Measurements from ENCODE around the gene PSME1. TPM values are rescaled to one million over a fixed set of nuclear protein-coding genes. Genes with fewer than 3 reads are reported as not detected.
A peak's percentile ranks its signal among the peaks of the same experiment; 100 is the strongest.

Gene PSME1
- total RNA-seq, 1 experiment from 2014 or later = 76.8 TPM

DNA sequence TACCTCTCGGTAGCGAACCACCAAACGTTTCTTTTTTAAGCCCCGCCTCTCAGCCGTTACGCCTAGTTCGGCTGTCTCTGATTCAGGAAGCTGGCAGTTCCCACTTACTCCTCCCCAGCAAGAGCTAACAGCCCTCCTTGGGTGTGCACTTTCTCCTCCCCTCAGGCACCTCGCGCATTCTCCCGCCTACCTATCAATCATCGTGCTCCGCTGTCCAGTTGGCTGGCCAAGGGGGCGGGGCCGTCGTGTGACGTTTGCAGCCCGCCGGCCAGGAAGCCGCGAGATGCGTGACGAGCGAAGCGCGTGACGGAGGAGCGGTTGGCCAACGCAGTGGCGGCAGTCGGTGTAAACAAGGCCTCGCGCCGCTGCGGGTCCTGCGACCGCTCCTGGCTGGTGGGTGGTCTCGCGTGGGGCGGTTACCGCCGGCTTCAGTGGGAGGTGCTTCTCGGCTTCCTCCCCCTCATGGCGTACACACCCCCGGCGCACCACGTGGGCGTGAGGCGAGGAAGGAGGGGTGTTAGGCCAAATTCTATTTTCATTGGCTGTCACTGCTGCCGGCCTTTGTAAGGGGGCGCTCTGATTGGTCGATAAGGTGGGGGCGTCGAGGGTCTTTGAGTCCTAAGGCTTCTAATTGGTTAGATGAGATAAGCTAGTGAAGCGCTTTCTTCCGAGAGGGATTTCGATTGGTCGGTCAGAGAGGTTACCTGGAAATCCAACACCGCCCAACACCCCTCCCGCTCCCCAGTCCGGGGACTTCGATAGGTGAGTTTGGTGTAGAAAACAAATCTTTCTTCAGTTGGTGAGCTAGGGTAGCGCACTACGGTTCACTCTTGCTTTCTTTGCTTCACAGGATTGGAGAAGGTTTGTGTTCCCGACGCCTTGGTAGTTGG is 21.2 kb upstream of the PSME1 start, which contains the start of the genes DCAF11 and NRL (continued):
- TF ChIP-seq CTCF (IDR thresholded peaks at IDR 0.05) (no peak), ESRRA (CRISPR knock-in tag; IDR thresholded peaks at IDR 0.05; ENCODE audit: borderline replicate concordance) (no peak), JUN (CRISPR knock-in tag; IDR thresholded peaks at IDR 0.05) (no peak), MYBL2 (CRISPR knock-in tag; IDR thresholded peaks at IDR 0.05) (peak; percentile 82), SP1 (CRISPR knock-in tag; conservative IDR thresholded peaks at IDR 0.05) (peak; percentile 91), NFATC4 (CRISPR knock-in tag; IDR thresholded peaks at IDR 0.05) (no peak), NFYB (CRISPR knock-in tag; conservative IDR thresholded peaks at IDR 0.05; ENCODE audit: low read depth) (peak; percentile 92), AR (CRISPR knock-in tag; IDR thresholded peaks at IDR 0.05) (no peak), FOXP1 (CRISPR knock-in tag; IDR thresholded peaks at IDR 0.05; ENCODE audit: borderline replicate concordance) (peak; percentile 59; the same call in 1 of the 2 replicates), ELF4 (CRISPR knock-in tag; IDR thresholded peaks at IDR 0.05; ENCODE audit: low read depth) (no peak), MXD4 (CRISPR knock-in tag; IDR thresholded peaks at IDR 0.05; ENCODE audit: borderline replicate concordance) (no peak), ETV6 (CRISPR knock-in tag; IDR thresholded peaks at IDR 0.05) (peak; percentile 58; the same call in 1 of the 2 replicates), ZNF232 (CRISPR knock-in tag; IDR thresholded peaks at IDR 0.05) (peak; percentile 35; the same call in 1 of the 2 replicates), ATF1 (CRISPR knock-in tag; IDR thresholded peaks at IDR 0.05) (no peak), EMX1 (CRISPR knock-in tag; IDR thresholded peaks at IDR 0.05) (no peak), ATF3 (CRISPR knock-in tag; conservative IDR thresholded peaks at IDR 0.05) (no peak), SMAD4 (CRISPR knock-in tag; IDR thresholded peaks at IDR 0.05) (no peak), ZNF423 (CRISPR knock-in tag; IDR thresholded peaks at IDR 0.05) (no peak), NR1H2 (CRISPR knock-in tag; IDR thresholded peaks at IDR 0.05) (no peak), ZNF317 (CRISPR knock-in tag; IDR thresholded peaks at IDR 0.05; ENCODE audit: borderline replicate concordance, low read depth) (no peak), ZBTB21 (CRISPR knock-in tag; IDR thresholded peaks at IDR 0.05; ENCODE audit: borderline replicate concordance) (peak; percentile 81; the same call in 1 of the 2 replicates)
- TF ChIP-seq, protein P1, sequence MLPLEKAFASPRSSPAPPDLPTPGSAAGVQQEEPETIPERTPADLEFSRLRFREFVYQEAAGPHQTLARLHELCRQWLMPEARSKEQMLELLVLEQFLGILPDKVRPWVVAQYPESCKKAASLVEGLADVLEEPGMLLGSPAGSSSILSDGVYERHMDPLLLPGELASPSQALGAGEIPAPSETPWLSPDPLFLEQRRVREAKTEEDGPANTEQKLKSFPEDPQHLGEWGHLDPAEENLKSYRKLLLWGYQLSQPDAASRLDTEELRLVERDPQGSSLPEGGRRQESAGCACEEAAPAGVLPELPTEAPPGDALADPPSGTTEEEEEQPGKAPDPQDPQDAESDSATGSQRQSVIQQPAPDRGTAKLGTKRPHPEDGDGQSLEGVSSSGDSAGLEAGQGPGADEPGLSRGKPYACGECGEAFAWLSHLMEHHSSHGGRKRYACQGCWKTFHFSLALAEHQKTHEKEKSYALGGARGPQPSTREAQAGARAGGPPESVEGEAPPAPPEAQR (CRISPR knock-in tag; IDR thresholded peaks at IDR 0.05) = no peak
- TF ChIP-seq, protein P2, sequence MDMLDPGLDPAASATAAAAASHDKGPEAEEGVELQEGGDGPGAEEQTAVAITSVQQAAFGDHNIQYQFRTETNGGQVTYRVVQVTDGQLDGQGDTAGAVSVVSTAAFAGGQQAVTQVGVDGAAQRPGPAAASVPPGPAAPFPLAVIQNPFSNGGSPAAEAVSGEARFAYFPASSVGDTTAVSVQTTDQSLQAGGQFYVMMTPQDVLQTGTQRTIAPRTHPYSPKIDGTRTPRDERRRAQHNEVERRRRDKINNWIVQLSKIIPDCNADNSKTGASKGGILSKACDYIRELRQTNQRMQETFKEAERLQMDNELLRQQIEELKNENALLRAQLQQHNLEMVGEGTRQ (CRISPR knock-in tag; IDR thresholded peaks at IDR 0.05) = peak; percentile 90
- TF ChIP-seq, protein P3, sequence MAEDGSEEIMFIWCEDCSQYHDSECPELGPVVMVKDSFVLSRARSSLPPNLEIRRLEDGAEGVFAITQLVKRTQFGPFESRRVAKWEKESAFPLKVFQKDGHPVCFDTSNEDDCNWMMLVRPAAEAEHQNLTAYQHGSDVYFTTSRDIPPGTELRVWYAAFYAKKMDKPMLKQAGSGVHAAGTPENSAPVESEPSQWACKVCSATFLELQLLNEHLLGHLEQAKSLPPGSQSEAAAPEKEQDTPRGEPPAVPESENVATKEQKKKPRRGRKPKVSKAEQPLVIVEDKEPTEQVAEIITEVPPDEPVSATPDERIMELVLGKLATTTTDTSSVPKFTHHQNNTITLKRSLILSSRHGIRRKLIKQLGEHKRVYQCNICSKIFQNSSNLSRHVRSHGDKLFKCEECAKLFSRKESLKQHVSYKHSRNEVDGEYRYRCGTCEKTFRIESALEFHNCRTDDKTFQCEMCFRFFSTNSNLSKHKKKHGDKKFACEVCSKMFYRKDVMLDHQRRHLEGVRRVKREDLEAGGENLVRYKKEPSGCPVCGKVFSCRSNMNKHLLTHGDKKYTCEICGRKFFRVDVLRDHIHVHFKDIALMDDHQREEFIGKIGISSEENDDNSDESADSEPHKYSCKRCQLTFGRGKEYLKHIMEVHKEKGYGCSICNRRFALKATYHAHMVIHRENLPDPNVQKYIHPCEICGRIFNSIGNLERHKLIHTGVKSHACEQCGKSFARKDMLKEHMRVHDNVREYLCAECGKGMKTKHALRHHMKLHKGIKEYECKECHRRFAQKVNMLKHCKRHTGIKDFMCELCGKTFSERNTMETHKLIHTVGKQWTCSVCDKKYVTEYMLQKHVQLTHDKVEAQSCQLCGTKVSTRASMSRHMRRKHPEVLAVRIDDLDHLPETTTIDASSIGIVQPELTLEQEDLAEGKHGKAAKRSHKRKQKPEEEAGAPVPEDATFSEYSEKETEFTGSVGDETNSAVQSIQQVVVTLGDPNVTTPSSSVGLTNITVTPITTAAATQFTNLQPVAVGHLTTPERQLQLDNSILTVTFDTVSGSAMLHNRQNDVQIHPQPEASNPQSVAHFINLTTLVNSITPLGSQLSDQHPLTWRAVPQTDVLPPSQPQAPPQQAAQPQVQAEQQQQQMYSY (CRISPR knock-in tag; IDR thresholded peaks at IDR 0.05) = no peak
- TF ChIP-seq, protein P4, sequence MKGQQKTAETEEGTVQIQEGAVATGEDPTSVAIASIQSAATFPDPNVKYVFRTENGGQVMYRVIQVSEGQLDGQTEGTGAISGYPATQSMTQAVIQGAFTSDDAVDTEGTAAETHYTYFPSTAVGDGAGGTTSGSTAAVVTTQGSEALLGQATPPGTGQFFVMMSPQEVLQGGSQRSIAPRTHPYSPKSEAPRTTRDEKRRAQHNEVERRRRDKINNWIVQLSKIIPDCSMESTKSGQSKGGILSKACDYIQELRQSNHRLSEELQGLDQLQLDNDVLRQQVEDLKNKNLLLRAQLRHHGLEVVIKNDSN (CRISPR knock-in tag; IDR thresholded peaks at IDR 0.05) = peak; percentile 93

Data from WTC11 (cell line).